ENCODE data around the gene ADAM8.
A peak's percentile ranks its signal among the peaks of the same experiment; 100 is the strongest.
"Not testable (repeated sequence)": the region's sequence is repeated elsewhere in the genome, so short reads cannot be mapped to it uniquely, and the experiment has no call there.

The ADAM8 gene

DNA sequence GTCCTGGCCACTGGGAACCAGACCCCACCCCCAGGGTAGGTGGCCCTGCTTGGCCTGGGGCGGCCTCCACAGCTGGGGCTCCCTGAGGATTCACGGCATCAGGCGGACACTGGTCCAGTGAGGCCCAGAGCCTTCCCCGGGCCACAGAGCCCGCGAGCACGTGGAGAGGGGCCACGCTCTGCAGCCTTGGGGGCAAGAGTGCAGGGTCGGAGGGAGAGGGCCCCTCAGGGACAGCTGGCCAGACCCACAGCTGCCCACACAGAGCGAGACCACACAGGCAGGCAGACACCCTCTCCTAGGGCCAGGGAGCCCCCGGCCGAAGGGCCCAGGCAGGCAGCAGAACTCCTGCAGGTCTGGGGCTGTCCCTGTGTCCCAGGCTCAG lies 28.3 kb downstream of the ADAM8 start:
- no peak for DNase-seq

DNA sequence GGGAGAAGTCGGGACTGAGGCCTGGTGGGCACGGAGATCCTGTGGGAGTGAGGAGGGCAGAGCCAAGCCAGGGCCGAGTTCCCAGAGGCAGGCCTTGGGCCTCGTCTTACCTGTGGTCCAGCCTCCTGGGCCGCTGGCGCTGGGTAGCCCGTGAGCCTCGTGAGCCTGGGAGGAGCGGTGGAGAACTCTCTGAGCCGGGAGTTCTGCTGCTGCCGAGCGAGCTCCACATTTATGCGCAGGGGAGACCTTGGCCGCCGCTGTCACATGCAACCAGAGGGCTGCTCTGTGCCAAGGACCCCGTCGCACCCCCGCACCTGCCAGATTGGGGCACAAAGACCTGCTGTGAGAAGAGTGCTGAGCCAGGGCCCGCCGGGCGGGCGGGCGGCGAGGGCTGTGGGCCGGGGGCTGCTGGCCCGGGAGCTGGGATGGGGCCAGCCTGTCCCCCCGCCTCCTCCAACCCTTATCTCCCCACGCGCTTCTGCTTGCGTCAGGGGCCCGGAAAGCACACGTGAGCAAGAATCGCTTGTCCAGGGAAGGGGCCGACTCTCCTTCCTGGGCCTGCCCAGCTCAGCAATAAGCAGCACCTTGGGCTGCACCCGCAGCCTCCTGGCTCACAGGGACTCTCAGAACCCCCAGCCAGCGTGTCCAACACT lies 28.9 kb downstream of the ADAM8 start:
- DNase-seq = no peak

DNA sequence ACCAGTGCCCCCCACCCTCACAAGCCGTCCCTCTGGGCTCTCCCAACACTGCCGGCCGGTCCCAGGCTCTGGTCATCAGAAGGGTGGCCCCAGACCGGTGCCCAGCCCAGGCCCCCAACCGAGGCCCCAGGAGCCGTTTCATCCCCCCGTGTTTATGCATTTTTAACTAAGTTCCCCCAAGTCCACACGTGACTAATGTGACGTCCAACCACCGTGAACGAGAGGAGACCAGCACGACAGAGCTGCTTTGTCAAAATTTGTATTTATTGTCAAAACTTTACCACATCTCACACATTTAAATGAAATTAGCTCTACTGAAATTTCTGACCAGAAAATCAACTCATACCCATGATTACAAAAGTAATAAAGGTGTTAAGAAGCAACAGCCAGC lies 30.4 kb downstream of the ADAM8 start:
- DNase-seq = no peak

DNA sequence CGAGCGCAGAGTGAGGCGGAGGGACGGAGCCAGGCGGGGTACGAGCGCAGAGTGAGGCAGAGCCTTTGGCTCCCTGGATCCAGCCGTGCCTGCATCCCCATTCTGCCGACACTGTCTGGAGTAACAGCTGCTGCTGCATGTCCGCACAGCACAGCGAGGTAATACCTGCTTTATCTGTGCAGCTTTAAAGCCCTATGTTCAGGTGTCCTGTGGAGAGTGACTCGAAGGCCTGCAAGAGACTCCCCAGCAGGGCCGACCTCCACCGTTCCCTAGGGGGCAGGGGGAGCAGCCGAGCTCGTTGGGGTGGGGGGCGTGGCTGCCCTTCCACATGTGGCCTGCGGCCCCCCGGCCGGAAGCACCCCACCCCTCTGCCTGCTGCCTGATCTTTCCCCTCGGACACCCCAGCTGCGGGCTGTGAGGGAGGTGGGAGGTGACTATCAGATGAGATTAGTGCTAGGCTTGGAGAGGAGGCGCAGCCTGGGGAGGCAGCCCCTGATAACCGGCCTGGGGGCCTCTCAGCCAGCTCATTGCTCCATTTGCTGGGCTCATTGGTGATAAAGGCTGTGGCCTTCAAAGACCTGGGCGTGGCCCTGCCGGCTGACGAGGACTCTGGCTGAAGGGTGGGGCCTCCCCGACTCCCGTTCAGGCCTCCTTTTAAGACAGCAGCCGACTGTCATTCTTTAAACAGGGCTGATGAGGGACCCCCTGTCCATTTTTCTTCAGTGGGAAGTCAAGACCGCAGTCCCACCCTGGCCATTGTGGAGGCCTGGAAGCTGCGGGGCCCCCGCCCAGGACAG lies 31.0 kb downstream of the ADAM8 start:
- DNase-seq = no peak

DNA sequence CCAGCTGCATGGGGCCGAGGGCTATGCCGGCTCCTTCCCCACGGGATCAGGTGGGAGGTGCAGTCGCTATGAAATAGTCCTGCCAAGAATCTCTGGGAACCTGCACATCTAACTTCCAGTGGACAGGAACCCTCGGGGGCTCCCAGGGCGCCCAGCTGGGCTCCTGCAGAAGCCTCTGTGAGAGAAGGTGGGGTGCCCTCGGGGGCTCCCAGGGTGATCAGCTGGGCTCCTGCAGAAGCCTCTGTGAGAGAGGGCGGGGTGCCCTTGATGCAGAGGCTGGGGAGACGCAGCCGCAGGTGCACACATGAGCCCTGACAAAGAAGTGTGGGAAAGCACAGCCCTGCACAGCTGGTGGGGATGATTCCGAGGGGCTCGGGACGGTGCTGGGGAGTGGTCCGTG lies 33.1 kb downstream of the ADAM8 start:
- no peak for DNase-seq

DNA sequence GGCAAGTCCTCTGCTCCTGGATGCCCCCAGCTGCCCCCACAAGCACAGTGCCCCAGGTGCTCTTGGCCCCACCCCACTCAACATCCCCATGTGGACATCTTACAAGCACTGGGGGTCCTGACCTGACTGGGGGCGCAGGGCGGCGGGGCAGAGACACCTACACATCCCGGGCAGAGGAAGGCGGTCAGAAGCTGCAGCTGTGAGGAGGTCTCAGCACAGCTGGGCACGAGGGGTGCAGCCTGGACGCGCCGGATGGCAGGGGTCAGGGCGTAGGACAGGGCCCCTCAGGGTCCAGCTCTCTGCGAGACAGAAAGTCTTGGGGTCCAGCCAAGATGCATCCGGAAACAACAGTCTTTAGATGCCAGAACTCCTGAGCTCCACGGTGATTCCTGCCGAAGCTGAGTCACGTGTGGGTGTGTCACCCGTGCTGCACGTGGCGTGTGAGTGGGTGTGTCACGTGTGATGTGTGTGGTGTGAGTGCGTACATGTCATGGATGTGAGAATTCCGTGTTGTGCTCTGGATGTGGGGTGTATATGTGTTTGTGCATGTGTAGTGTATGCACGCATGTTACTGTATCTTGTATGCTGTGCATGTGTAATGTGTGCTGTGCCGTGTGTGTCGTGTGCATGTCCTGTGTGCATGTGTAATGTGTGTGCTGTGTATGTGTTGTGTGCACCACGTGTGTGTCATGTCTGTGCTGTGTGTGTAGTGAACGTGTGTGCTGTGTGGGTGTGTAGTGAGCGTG lies 33.9 kb downstream of the ADAM8 start:
- no peak for DNase-seq

DNA sequence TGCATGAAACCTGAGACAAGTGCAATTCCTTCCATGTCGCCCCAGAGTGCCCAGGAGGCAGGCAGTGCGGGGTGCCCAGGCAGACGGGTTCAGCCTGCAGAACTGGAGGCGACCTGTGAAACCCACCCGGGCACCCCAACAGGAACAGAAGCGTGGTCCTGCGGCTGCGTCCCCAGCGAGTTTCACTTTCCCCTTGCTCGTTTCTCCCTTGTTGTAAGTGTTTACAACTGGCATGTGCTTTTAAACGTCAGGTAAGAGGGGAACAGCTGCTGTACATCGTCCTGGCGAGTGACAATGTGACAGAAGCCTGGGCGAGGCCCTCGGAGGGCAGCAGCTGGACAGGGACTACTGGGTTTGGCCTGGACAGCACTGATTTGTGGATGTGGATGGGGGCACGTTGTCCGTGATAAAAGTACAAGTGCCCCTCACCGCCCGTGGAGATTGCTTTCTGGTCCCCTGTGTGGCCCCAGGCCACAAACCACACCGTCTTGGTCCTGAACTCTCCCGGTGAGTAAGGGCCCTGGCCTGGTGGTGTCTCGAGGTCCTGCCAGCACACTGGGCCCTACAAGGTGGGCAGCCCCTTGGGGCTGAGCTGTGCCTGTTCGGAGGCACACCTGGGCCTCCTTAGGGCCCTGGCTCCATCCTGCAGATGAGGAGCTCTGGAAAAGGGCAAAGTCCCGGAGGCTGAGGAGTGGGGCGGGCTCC lies 35.0 kb downstream of the ADAM8 start:
- DNase-seq = no peak

DNA sequence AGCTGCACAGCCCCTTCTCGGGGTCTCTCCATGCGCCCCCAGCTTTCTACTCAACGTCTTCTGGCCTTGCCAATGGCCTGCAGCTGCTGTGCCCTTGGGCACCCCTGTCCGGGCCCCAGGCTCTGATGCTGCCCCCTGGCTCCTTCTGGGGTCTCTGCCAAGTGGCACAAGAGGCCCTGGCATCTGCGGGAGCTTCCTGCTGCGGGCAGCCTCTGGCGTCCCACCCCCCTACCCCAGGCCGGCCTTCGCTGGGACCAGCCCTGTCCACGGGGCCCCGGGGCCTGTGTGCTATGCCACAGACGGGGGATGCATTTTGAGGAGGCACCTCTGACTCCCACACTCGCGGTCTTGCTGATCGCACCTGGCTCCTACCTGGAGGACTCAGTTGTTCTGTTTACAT lies 36.7 kb downstream of the ADAM8 start:
- DNase-seq = no peak

DNA sequence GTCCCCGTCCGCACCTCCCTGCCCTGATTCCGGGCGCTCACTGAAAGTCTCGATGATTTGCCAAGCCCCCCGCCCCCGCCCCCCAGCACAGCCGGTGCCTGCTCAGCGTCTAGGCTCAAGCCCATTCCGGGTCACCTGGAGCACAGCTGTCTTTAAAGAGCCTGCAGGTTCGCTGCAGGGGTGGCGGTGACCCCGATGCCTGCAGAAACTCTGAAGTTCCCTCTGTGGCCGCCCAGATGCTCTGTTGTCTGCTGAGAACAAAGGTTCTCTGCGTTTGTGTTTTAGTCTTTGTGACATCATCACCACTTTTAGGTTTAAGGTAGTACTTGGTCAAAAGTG lies 38.2 kb downstream of the ADAM8 start:
- no peak for DNase-seq

DNA sequence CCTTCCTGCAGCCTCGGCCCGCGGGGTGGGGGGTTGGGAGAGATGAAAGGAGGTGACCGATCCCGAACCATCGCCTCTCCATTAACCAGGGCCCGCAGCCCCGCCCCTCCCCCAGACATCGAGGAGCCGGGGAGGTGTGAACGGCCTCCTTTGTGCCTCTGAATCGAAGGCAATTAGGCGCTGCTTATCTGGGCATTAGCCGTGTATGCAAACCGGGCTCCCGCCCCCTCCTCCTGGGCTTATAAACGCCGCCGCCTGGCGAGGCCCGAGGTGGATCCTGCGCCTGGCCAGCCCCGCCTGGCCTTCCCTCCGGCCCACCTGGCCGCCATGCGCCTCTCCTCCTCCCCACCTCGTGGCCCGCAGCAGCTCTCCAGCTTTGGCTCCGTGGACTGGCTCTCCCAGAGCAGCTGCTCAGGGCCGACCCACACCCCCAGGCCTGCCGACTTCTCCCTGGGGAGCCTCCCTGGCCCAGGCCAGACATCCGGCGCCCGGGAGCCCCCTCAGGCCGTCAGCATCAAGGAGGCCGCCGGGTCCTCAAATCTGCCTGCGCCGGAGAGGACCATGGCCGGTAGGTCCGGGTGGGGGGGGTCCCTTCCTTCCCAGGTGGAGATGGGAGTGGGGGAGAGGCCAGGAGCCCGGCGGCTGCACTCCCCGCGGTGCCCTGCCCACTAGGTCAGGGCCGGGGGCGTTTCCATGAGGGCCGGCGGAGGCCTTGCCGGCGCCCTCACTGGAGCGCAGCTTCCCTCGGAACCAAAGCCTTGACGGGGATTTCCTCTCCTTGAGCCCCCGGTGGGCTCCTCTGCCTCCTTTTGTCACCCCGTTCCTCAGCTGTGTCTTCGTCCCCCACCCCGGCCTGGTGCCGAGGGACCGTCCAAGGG lies 38.8 kb downstream of the ADAM8 start, which contains the start of gene VENTX:
VENTX (plus strand) TSS at position 268 of the 878 bp plus-strand sequence; CDS start at position 328, 60 bp downstream.
- no peak for DNase-seq

DNA sequence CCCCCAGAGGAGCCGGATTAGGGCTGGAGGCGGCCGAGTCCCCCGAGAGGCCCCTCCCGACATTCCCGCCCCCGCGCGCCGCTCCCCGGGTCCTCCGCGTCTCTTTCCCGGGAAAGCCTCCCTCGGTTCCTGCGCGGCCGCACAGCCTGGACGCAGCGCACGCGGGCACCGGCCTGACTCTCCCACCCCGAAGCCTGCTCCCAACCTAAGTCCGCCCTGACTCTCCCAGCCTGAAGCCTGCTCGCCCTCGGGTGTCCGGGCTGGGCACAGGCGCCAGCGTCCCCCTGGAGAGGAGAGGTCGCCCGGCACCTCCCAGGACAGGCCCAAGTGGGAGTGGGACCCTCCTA lies 39.5 kb downstream of the ADAM8 start:
- DNase-seq = no peak

DNA sequence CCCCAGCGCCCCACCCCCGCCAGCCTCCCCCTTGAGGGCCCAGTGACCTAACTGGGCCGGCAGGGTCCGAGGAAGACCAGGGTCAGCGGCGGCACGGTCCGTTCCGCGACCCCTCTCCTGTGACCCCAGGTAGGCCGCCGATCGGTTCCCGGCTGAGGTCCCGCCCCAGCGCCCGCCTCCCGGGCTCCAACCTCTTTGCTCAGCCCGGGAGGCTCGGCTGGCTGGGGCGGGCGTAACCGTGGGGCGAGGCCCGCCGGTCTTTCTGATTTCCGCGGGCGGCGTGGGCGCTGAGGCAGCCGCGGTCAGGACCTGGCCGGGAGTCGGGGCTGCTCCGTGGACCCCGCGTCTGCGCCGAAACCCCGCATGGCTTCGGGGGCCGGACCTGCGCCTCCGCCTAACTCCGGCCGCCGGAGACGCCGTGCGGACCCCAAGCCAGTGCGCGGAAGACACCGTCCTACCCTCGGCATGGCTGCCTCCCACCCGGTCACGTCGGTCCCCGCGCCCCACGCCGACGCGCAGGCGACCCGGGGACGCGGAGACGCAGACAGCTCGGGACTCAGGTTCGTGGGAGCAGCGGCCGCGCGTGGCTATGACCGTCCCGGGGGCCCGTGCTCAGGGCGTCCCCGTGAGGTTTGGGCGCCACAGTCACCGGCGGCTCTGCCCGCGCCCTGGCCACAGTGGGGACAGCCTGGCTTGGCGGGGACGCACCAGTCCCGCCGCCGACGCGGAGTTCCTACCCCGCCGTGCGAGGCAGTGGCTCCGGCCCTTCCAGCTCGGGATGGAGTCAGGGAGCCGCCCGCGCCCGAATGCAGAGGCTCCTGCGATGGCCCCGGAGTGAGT lies 40.0 kb downstream of the ADAM8 start:
- no peak for DNase-seq

DNA sequence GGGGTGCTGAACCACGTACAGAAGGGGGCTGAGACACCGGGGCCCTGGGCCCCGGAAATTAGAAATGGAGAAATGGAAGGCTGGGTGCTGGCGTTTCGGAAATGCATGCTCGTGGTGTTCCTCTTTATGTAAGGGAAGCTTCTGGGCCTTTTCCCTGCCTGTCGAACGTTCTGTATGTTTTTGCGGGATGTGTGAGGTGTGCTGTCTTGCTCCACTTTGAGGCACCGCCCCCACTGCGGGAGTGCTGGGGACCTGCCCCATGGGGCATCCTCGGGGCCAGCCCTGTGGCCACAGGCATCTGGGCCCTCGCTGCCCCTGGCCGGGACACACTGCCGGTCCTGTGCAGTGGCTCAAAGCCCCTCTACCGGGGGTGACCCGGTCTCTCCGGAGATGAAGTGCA lies 40.7 kb downstream of the ADAM8 start:
- no peak for DNase-seq

DNA sequence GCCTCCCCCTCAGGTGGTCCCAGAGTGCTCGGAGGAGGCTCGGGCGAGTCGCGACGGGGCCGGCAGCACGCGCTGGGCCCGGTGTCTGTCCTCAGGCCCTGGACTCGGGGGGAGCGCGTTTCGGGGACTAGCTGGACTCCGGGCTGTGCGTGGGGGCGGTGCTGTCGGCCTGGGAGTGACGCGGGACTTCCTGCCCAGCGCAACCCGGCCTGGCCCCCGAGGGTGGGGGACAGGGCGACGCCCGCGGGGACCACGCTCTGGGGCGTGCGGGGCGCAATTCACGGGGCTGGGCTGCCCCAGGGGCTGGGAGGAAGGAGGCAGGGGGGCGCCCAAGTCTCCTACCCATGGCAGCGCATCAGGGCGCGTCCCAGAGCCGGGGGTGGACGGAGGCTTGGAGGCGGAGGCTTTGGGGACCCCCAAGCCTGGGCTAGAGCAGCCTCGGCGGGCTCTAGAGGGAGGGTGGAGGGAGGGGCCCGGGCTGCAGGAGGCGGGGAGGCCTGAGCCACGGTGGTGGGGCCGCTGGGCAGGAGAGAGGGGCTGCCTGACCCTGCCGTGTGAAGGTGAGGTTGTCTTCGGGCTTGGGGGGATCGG lies 41.3 kb downstream of the ADAM8 start:
- no peak for DNase-seq

DNA sequence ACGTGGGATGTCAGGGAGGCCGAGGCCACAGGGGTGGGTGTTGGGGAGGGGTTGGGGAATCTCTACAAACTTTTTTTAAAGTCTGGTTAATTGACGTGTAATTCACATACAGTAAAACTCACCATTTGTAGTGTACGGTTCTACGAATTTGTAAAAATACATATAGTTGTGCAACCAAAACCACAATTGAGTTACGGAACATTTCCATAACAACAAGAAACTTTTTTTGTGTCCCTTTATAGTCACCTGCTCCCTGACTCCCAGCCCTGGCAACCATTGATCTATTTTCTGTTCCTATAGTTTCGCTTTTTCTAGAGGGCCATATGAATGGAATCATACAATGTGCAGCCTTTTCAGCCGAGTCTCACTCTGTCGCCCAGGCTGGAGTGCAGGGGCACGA lies 41.9 kb downstream of the ADAM8 start:
- DNase-seq = not testable (repeated sequence)

DNA sequence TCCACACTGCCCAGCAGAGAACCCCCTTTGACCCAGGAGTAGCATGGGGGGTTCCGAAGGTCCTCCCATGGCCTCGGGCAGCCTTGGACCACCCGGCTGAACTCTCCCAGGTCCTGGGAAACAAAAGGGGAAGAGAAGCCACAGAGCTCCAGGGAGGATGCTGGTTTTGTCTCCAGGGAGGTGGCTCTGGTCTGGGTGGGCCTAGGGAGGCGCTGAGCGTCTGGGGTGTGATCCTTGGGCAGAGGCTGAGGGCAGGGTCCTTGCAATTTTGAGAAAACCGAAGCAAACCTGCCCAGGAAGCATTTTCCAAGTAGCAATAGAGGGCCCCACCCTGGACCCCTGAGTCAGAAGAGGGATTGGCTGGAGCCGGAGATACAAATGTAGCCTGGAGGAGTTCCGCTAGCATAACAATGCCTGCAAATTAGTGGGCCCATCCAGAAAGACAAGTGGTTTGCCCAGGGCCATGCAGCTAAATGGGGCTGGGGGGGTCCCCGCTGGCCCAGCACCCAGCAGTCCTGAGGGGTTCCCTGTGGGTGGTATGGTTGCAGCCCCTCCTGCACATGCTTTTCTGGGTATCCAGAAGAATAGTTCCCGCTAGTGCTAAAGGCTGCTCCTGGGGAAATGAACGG lies 44.6 kb downstream of the ADAM8 start:
- no peak for DNase-seq

DNA sequence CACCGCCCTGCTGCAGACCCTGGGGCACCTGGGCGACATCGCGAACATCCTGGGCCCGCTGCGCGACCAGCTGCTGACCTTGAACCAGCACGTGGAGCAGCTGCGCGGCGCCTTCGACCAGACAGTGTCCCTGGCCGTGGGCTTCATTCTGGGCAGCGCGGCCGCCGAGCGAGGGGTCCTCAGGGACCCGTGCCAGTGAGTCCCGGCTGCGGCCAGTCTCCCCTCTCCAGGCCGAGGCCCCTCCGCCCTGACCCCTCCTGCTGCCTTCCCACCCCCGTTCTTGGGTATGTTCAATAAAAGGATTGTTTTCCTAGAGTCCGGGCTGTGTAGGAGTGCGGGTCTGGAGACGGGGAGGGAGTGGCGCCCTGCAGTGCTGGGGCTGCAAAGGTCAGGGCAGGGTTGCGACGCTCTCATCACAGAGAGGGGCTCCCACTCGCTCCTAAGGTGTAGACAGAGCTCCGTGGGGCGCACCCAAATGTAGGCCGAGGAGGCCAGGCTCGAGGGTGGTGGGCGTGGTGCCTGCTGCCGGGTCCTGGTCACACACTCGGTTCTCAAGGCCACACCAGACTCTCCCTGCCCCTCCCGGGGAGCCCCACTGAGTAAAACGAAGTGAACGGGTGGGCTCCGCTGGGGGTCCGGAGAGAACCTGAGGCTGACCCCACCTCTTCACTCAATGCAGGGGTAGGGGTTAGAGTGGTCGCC lies 45.3 kb downstream of the ADAM8 start:
- DNase-seq = no peak

DNA sequence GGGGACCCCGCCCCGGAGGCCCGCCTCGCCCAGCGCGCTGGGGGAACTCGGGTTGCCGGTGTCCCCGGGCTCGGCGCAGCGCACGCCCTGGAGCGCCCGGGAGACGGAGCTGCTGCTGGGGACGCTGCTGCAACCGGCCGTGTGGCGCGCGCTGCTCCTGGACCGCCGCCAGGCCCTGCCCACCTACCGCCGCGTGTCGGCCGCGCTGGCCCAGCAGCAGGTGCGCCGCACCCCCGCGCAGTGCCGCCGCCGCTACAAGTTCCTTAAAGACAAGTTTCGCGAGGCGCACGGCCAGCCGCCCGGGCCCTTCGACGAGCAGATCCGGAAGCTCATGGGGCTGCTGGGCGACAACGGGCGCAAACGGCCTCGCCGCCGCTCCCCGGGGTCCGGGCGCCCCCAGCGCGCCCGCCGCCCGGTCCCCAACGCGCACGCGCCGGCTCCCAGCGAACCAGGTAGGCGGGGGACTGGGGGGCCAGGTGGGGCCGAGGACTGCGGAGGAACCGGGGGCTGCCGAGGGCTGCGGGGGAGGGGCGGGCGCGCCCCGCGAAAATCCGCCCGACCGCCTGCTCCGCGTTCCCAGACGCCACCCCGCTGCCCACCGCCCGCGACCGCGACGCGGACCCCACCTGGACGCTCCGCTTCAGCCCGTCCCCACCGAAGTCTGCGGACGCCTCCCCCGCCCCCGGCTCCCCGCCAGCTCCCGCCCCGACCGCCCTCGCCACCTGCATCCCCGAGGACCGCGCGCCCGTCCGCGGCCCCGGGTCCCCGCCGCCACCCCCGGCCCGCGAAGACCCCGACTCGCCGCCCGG lies 46.1 kb downstream of the ADAM8 start:
- peak; percentile 34 for DNase-seq

DNA sequence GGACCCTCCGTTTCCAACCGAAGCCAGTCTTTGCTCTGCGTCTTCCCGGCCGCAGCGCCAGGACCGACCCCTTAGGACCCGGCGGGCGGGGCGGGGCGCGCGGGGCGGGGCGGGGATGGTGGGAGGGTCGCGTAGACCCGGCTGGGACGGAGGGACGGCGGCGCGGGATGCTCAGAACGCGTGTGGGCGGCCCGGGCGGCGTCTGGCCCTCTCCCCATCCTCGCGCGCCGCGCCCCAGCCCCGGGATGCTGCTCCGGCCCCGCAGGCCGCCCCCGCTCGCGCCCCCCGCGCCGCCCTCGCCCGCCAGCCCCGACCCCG lies 46.7 kb downstream of the ADAM8 start, which contains the start of gene UTF1:
UTF1 (plus strand) TSS at position 174 of the 318 bp plus-strand sequence; CDS start at position 246, 72 bp downstream.
- no peak for DNase-seq
